Peyer's patch (tissue), 4 donors: Measurements from ENCODE around the gene ZNF24. TPM values are rescaled to one million over a fixed set of nuclear protein-coding genes. Genes with fewer than 3 reads are reported as not detected.

Experiments
- DNase-seq, 3 donors: peaks; one replicate each; pipeline ENCODE4 v3.0.0-alpha.2; 2017 to 2019
- H3K27ac ChIP-seq, 4 donors: fragments of 200-600 bp; sonication (generic); one replicate each; pipeline ENCODE4 v1.5.1; 2016 to 2019
- H3K27me3 ChIP-seq, 2 donors: fragments of 200-600 bp; sonication (generic); one replicate each; pipeline ENCODE4 v1.5.1; 2019
- H3K36me3 ChIP-seq, 3 donors: fragments of 200-600 bp; sonication (generic); one replicate each; pipeline ENCODE4 v1.5.1; 2016 to 2019
- H3K4me1 ChIP-seq, 4 donors: fragments of 200-600 bp; sonication (generic); one replicate each; pipeline ENCODE4 v1.5.1; 2016 to 2019
- H3K4me3 ChIP-seq, 4 donors: fragments of 200-600 bp; sonication (generic); 1 replicate in 3 of 4; 2 replicates in 1 of 4; pipeline ENCODE4 v1.5.1; 2016 to 2019; ENCODE audit warnings: mild to moderate bottlenecking in 1 of 4
- H3K9me3 ChIP-seq, 4 donors: fragments of 200-600 bp; sonication (generic); one replicate each; pipeline ENCODE4 v1.5.1; 2016 to 2019; ENCODE audit warnings: mild to moderate bottlenecking in 1 of 4
- POLR2A ChIP-seq, 2 donors: fragments of 450-650 bp; IDR thresholded peaks; one replicate each; pipeline ENCODE4 v1.5.1; 2017; ENCODE audit warnings: antibody characterized with exemption in 2 of 2, mild to moderate bottlenecking in 2 of 2, moderate library complexity in 2 of 2
- total RNA-seq, 4 donors: library from RNA; depleted of rRNA; stranded (reverse); fragments of >200 nt; gene quantifications; one replicate each; pipeline ENCODE4 v1.1.0, GENCODE V29; 2016
- TF ChIP-seq, protein P1 (sequence below), 6 experiments: fragments of 450-650 bp in 4 of 6; fragments of 200-600 bp in 2 of 6; sonication (generic) in 1 of 6; IDR thresholded peaks; one replicate each; pipeline ENCODE4 v1.5.1; 2017 to 2019; ENCODE audit warnings: antibody characterized with exemption in 6 of 6, mild to moderate bottlenecking in 3 of 6, moderate library complexity in 1 of 6

The ZNF24 gene
- total RNA-seq, 4 donors from 2014 or later = 22.8 to 36.3 (median 30.2) TPM

DNA sequence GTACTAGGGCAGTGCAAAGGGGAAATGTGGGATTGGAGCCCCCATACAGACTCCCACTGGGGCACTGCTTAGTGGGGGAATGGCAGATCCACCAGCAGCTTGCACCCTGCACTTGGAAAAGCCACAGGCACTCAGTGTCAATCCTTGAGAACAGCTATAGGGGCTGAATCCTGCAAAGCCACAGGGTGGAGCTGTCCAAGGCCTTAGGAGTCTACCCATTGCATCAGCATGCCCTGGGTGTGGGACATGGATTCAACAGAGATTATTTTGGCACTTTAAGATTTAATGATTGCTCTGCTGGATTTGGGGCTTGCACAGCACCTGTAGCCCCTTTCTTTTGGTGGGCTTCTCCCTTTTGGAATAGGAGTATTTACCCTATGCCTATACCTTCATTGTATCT lies 8.6 kb upstream of the ZNF24 start:
- TF ChIP-seq, protein P1, sequence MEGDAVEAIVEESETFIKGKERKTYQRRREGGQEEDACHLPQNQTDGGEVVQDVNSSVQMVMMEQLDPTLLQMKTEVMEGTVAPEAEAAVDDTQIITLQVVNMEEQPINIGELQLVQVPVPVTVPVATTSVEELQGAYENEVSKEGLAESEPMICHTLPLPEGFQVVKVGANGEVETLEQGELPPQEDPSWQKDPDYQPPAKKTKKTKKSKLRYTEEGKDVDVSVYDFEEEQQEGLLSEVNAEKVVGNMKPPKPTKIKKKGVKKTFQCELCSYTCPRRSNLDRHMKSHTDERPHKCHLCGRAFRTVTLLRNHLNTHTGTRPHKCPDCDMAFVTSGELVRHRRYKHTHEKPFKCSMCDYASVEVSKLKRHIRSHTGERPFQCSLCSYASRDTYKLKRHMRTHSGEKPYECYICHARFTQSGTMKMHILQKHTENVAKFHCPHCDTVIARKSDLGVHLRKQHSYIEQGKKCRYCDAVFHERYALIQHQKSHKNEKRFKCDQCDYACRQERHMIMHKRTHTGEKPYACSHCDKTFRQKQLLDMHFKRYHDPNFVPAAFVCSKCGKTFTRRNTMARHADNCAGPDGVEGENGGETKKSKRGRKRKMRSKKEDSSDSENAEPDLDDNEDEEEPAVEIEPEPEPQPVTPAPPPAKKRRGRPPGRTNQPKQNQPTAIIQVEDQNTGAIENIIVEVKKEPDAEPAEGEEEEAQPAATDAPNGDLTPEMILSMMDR (IDR thresholded peaks at IDR 0.05) = no peak
- no peak for TF ChIP-seq POLR2A (IDR thresholded peaks at IDR 0.05)
- H3K4me3 ChIP-seq = no peak overlapping the region
- no peaks in the 10 kb centered on the region for H3K36me3 ChIP-seq
- H3K27me3 ChIP-seq = no peaks in the 10 kb centered on the region
- peaks cover 0 to 8% (median 4%) of the 10 kb centered on the region in 4 donors for H3K9me3 ChIP-seq
- no peak overlapping the region for H3K27ac ChIP-seq
- H3K4me1 ChIP-seq = no peaks in the 10 kb centered on the region
- DNase-seq = no peak

DNA sequence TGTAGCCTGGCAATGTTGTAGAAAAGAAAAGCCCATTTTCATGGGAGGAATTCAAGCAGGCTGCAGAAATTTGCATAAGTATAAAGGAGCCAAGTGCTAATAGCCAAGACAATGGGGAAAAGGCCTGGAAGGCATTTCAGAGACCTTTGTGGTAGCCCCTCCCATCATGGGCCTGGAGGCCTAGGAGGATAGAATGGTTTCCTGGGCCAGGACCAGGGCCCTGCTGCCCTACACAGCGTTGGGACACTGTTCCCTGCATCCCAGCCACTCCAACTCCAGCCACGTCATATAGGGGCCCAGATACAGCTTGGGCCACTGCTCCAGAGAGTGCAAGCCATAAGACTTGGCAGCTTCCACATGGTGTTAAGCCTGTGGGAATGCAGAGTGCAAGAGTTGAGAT lies 8.1 kb upstream of the ZNF24 start:
- H3K27ac ChIP-seq = no peak overlapping the region
- no peaks in the 10 kb centered on the region for H3K27me3 ChIP-seq
- peaks cover 0 to 8% (median 4%) of the 10 kb centered on the region in 4 donors for H3K9me3 ChIP-seq
- no peak overlapping the region for H3K4me3 ChIP-seq
- no peaks in the 10 kb centered on the region for H3K36me3 ChIP-seq
- DNase-seq = no peak
- H3K4me1 ChIP-seq = no peaks in the 10 kb centered on the region
- TF ChIP-seq, protein P1 (IDR thresholded peaks at IDR 0.05) = no peak
- TF ChIP-seq POLR2A (IDR thresholded peaks at IDR 0.05) = no peak

DNA sequence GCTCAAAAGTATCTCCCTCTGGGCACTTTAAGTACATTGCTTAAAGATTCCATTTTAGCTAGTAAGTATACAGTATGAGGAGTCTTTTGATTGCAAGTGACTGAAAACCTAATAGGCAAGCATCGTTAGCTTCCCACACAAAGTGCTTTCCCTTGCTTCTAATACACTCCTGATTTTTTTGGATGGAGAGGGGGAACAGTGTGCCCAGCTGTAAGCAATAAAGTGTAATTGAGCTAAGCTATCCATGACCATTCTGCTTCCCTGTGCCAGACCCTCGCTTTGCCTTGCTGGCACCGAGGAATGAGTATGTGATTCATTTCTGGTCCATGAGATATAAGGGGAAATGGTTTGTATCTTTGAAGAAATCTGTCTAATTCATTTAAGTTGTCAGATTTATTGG lies 3.8 kb upstream of the ZNF24 start:
- Histone ChIP-seq H3K36me3 (no peaks in the 10 kb centered on the region), H3K9me3 (peaks cover 0 to 8% (median 4%) of the 10 kb centered on the region in 4 donors), H3K4me1 (peaks cover 0 to 15% (median 3%) of the 10 kb centered on the region in 4 donors), H3K27ac (no peak overlapping the region), H3K27me3 (no peaks in the 10 kb centered on the region), H3K4me3 (no peak overlapping the region)
- DNase-seq = no peak
- no peak for TF ChIP-seq POLR2A (IDR thresholded peaks at IDR 0.05)
- TF ChIP-seq, protein P1 (IDR thresholded peaks at IDR 0.05) = no peak

DNA sequence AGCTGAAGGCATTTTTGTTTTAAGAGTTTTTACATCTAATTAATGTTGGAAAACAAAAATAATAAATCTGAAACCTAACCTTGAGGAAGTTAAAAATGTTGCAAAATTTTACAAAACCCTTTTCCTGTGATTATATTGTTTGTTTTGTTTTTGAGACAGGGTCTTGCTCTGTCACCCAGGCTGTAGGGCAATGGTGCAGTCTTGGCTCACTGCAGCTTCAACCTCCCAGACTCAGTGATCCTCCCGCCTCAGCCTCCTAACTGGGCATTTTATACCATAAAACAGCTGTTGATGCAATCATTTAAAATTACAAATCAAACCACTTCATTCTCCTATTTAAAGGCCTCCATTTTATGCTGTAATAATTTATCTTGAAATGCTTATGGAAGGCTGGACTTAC lies 1.7 kb upstream of the ZNF24 start:
- H3K27me3 ChIP-seq = no peaks in the 10 kb centered on the region
- DNase-seq = no peak
- H3K36me3 ChIP-seq = no peaks in the 10 kb centered on the region
- peaks cover 0 to 24% (median 3%) of the 10 kb centered on the region in 4 donors for H3K4me1 ChIP-seq
- peak overlapping the region in 1 of 4 donors; percentile 99 for H3K27ac ChIP-seq
- H3K4me3 ChIP-seq = no peak overlapping the region
- H3K9me3 ChIP-seq = no peaks in the 10 kb centered on the region
- no peak for TF ChIP-seq POLR2A (IDR thresholded peaks at IDR 0.05)
- TF ChIP-seq, protein P1 (IDR thresholded peaks at IDR 0.05) = no peak

DNA sequence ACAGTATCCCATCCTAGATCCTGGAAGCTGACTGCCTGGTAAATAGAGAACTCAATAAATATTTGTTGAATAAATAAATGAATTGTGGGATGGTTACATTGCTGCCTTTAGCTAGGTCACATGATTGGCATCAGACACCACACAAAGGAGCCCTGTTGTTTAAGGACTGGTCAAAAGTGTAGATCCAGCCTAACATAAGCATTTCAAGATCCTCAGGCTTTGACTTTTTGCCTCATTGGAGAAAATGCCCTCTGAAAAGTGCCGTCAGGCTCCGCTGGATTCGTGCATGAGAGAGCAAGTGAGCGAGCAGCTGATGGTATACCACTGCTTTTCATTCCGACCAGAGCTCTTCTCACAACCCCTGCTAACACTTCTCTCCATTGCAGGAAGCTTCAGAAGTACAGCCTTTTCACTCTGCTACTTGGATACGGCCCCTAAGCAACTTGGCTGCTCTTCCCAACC lies 1.3 kb upstream of the ZNF24 start:
- H3K4me1 ChIP-seq = peaks cover 0 to 24% (median 3%) of the 10 kb centered on the region in 4 donors
- peak in 2 of 3 donors; percentile 28 to 48 for DNase-seq
- peaks cover 0 to under 1% (median 0%) of the 10 kb centered on the region in 3 donors for H3K36me3 ChIP-seq
- H3K27me3 ChIP-seq = no peaks in the 10 kb centered on the region
- TF ChIP-seq POLR2A (IDR thresholded peaks at IDR 0.05) = no peak
- TF ChIP-seq, protein P1 (IDR thresholded peaks at IDR 0.05) = no peak
- no peak overlapping the region for H3K4me3 ChIP-seq
- peak overlapping the region in 2 of 4 donors; percentile 99 for H3K27ac ChIP-seq
- H3K9me3 ChIP-seq = no peaks in the 10 kb centered on the region
